HEK293 (cell line): ENCODE data around the gene STAG3.
A peak's percentile ranks its signal among the peaks of the same experiment; 100 is the strongest.

Experiments
- BCL11B ChIP-seq: fragments of 450-650 bp; formaldehyde crosslinking; IDR thresholded peaks from 2 replicates; pipeline ENCODE4 v1.5.1; 2016; ENCODE audit warnings: low read depth, missing biosample characterization, missing genetic modification characterization
- ELK4 ChIP-seq: IDR thresholded peaks from 2 replicates; pipeline ENCODE4 v1.6.1; 2011; ENCODE audit warnings: mild to moderate bottlenecking, low read depth, low read length, borderline replicate concordance
- GLIS2 ChIP-seq: fragments of 450-650 bp; formaldehyde crosslinking; IDR thresholded peaks from 2 replicates; pipeline ENCODE4 v1.5.1; 2016; ENCODE audit warnings: missing biosample characterization, missing genetic modification characterization
- HOXA7 ChIP-seq: sonication (generic); formaldehyde crosslinking; IDR thresholded peaks from 2 replicates; pipeline ENCODE4 v1.8.1; 2022; ENCODE audit warnings: missing genetic modification reagents, borderline replicate concordance
- MEIS1 ChIP-seq: sonication (generic); formaldehyde crosslinking; IDR thresholded peaks from 2 replicates; pipeline ENCODE4 v1.8.1; 2022; ENCODE audit warnings: missing genetic modification reagents, mild to moderate bottlenecking, borderline replicate concordance
- OSR2 ChIP-seq: fragments of 450-650 bp; formaldehyde crosslinking; IDR thresholded peaks from 2 replicates; pipeline ENCODE4 v1.5.1; 2016; ENCODE audit warnings: missing biosample characterization, missing genetic modification characterization
- SCRT1 ChIP-seq: fragments of 450-650 bp; formaldehyde crosslinking; IDR thresholded peaks from 2 replicates; pipeline ENCODE4 v1.5.1; 2016; ENCODE audit warnings: missing biosample characterization, missing genetic modification characterization, borderline replicate concordance
- SCRT2 ChIP-seq: fragments of 450-650 bp; formaldehyde crosslinking; IDR thresholded peaks from 2 replicates; pipeline ENCODE4 v1.5.1; 2016; ENCODE audit warnings: missing biosample characterization, missing genetic modification characterization
- SETDB1 ChIP-seq: IDR thresholded peaks from one replicate; pipeline ENCODE4 v1.6.1; 2017; ENCODE audit warnings: mild to moderate bottlenecking, low read length, moderate library complexity, mixed read lengths; ENCODE audit not compliant: insufficient read length
- ZBTB10 ChIP-seq: fragments of 450-650 bp; formaldehyde crosslinking; IDR thresholded peaks from 2 replicates; pipeline ENCODE4 v1.5.1; 2016; ENCODE audit warnings: missing biosample characterization, missing genetic modification characterization
- ZEB2 ChIP-seq: fragments of 450-650 bp; formaldehyde crosslinking; IDR thresholded peaks from 2 replicates; pipeline ENCODE4 v1.5.1; 2016; ENCODE audit warnings: missing biosample characterization, missing genetic modification characterization
- ZNF10 ChIP-seq: fragments of 450-650 bp; formaldehyde crosslinking; IDR thresholded peaks from 2 replicates; pipeline ENCODE4 v1.5.1; 2017; ENCODE audit warnings: missing biosample characterization, missing genetic modification characterization
- ZNF184 ChIP-seq: fragments of 450-650 bp; IDR thresholded peaks from 2 replicates; pipeline ENCODE4 v1.5.1; 2018; ENCODE audit warnings: missing biosample characterization, mild to moderate bottlenecking, missing genetic modification characterization
- ZNF24 ChIP-seq: fragments of 450-650 bp; formaldehyde crosslinking; IDR thresholded peaks from 2 replicates; pipeline ENCODE4 v1.5.1; 2016; ENCODE audit warnings: missing biosample characterization, missing genetic modification characterization
- ZNF391 ChIP-seq: fragments of 450-650 bp; formaldehyde crosslinking; IDR thresholded peaks from 2 replicates; pipeline ENCODE4 v1.5.1; 2016; ENCODE audit warnings: low read depth, missing biosample characterization, missing genetic modification characterization, borderline replicate concordance
- ZNF394 ChIP-seq: fragments of 450-650 bp; formaldehyde crosslinking; IDR thresholded peaks from 2 replicates; pipeline ENCODE4 v1.5.1; 2016; ENCODE audit warnings: missing biosample characterization, missing genetic modification characterization, mild to moderate bottlenecking, moderate library complexity, borderline replicate concordance
- ZNF600 ChIP-seq: fragments of 450-650 bp; formaldehyde crosslinking; IDR thresholded peaks from 2 replicates; pipeline ENCODE4 v1.5.1; 2016; ENCODE audit warnings: missing biosample characterization, missing genetic modification characterization
- ZNF621 ChIP-seq: fragments of 450-650 bp; formaldehyde crosslinking; IDR thresholded peaks from 2 replicates; pipeline ENCODE4 v1.5.1; 2017; ENCODE audit warnings: missing biosample characterization, missing genetic modification characterization
- ZNF843 ChIP-seq: fragments of 450-650 bp; formaldehyde crosslinking; IDR thresholded peaks from 2 replicates; pipeline ENCODE4 v1.5.1; 2016; ENCODE audit warnings: missing biosample characterization, missing genetic modification characterization
- ZSCAN16 ChIP-seq: fragments of 450-650 bp; formaldehyde crosslinking; IDR thresholded peaks from 2 replicates; pipeline ENCODE4 v1.5.1; 2016; ENCODE audit warnings: missing biosample characterization, missing genetic modification characterization
- TF ChIP-seq, protein P1 (sequence below): fragments of 450-650 bp; formaldehyde crosslinking; IDR thresholded peaks from 2 replicates; pipeline ENCODE4 v1.5.1; 2016; ENCODE audit warnings: missing biosample characterization, missing genetic modification characterization
- TF ChIP-seq, protein P2 (sequence below): fragments of 450-650 bp; formaldehyde crosslinking; IDR thresholded peaks from 2 replicates; pipeline ENCODE4 v1.5.1; 2016; ENCODE audit warnings: missing biosample characterization, missing genetic modification characterization
- TF ChIP-seq, protein P3 (sequence below): fragments of 450-650 bp; formaldehyde crosslinking; IDR thresholded peaks from 2 replicates; pipeline ENCODE4 v1.5.1; 2016; ENCODE audit warnings: missing biosample characterization, missing genetic modification characterization
- TF ChIP-seq, protein P4 (sequence below): fragments of 450-650 bp; formaldehyde crosslinking; conservative IDR thresholded peaks from 2 replicates; pipeline ENCODE4 v1.5.1; 2016; ENCODE audit warnings: low read depth, missing biosample characterization, missing genetic modification characterization
- TF ChIP-seq, protein P5 (sequence below): fragments of 450-650 bp; formaldehyde crosslinking; IDR thresholded peaks from 2 replicates; pipeline ENCODE4 v1.5.1; 2016; ENCODE audit warnings: missing biosample characterization, missing genetic modification characterization

Gene STAG3

GRCh38 chr7:100247152-100247757, 69.5 kb downstream of the STAG3 start (continued):
- TF ChIP-seq, protein P1, sequence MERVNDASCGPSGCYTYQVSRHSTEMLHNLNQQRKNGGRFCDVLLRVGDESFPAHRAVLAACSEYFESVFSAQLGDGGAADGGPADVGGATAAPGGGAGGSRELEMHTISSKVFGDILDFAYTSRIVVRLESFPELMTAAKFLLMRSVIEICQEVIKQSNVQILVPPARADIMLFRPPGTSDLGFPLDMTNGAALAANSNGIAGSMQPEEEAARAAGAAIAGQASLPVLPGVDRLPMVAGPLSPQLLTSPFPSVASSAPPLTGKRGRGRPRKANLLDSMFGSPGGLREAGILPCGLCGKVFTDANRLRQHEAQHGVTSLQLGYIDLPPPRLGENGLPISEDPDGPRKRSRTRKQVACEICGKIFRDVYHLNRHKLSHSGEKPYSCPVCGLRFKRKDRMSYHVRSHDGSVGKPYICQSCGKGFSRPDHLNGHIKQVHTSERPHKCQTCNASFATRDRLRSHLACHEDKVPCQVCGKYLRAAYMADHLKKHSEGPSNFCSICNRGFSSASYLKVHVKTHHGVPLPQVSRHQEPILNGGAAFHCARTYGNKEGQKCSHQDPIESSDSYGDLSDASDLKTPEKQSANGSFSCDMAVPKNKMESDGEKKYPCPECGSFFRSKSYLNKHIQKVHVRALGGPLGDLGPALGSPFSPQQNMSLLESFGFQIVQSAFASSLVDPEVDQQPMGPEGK: peak; percentile 90
- no peak for TF ChIP-seq SETDB1
- TF ChIP-seq GLIS2 (tag by site-specific recombination): peak; percentile 97
- TF ChIP-seq ZBTB10 (tag by site-specific recombination): 0 out of 2 replicates have a peak, but pooled peaks have one; percentile 31
- TF ChIP-seq ELK4: no peak
- TF ChIP-seq, protein P2, sequence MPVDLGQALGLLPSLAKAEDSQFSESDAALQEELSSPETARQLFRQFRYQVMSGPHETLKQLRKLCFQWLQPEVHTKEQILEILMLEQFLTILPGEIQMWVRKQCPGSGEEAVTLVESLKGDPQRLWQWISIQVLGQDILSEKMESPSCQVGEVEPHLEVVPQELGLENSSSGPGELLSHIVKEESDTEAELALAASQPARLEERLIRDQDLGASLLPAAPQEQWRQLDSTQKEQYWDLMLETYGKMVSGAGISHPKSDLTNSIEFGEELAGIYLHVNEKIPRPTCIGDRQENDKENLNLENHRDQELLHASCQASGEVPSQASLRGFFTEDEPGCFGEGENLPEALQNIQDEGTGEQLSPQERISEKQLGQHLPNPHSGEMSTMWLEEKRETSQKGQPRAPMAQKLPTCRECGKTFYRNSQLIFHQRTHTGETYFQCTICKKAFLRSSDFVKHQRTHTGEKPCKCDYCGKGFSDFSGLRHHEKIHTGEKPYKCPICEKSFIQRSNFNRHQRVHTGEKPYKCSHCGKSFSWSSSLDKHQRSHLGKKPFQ (tag by site-specific recombination): peak; percentile 42; the same call in 1 of the 2 replicates
- no peak for TF ChIP-seq MEIS1 (CRISPR knock-in tag)
- TF ChIP-seq HOXA7 (CRISPR knock-in tag): no peak
- TF ChIP-seq, protein P3, sequence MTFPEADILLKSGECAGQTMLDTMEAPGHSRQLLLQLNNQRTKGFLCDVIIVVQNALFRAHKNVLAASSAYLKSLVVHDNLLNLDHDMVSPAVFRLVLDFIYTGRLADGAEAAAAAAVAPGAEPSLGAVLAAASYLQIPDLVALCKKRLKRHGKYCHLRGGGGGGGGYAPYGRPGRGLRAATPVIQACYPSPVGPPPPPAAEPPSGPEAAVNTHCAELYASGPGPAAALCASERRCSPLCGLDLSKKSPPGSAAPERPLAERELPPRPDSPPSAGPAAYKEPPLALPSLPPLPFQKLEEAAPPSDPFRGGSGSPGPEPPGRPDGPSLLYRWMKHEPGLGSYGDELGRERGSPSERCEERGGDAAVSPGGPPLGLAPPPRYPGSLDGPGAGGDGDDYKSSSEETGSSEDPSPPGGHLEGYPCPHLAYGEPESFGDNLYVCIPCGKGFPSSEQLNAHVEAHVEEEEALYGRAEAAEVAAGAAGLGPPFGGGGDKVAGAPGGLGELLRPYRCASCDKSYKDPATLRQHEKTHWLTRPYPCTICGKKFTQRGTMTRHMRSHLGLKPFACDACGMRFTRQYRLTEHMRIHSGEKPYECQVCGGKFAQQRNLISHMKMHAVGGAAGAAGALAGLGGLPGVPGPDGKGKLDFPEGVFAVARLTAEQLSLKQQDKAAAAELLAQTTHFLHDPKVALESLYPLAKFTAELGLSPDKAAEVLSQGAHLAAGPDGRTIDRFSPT (tag by site-specific recombination): peak; percentile 97
- TF ChIP-seq BCL11B: no peak
- peak; percentile 97 for TF ChIP-seq ZEB2 (tag by site-specific recombination)
- TF ChIP-seq, protein P4, sequence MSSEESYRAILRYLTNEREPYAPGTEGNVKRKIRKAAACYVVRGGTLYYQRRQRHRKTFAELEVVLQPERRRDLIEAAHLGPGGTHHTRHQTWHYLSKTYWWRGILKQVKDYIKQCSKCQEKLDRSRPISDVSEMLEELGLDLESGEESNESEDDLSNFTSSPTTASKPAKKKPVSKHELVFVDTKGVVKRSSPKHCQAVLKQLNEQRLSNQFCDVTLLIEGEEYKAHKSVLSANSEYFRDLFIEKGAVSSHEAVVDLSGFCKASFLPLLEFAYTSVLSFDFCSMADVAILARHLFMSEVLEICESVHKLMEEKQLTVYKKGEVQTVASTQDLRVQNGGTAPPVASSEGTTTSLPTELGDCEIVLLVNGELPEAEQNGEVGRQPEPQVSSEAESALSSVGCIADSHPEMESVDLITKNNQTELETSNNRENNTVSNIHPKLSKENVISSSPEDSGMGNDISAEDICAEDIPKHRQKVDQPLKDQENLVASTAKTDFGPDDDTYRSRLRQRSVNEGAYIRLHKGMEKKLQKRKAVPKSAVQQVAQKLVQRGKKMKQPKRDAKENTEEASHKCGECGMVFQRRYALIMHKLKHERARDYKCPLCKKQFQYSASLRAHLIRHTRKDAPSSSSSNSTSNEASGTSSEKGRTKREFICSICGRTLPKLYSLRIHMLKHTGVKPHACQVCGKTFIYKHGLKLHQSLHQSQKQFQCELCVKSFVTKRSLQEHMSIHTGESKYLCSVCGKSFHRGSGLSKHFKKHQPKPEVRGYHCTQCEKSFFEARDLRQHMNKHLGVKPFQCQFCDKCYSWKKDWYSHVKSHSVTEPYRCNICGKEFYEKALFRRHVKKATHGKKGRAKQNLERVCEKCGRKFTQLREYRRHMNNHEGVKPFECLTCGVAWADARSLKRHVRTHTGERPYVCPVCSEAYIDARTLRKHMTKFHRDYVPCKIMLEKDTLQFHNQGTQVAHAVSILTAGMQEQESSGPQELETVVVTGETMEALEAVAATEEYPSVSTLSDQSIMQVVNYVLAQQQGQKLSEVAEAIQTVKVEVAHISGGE: no peak
- peak; percentile 92 for TF ChIP-seq OSR2 (tag by site-specific recombination)
- TF ChIP-seq ZSCAN16 (tag by site-specific recombination): no peak
- TF ChIP-seq ZNF184: peak; percentile 77; the same call in 1 of the 2 replicates
- TF ChIP-seq ZNF600 (tag by site-specific recombination): peak; percentile 96
- peak; percentile 81 for TF ChIP-seq SCRT1 (tag by site-specific recombination)
- no peak for TF ChIP-seq ZNF621 (tag by site-specific recombination)
- TF ChIP-seq, protein P5, sequence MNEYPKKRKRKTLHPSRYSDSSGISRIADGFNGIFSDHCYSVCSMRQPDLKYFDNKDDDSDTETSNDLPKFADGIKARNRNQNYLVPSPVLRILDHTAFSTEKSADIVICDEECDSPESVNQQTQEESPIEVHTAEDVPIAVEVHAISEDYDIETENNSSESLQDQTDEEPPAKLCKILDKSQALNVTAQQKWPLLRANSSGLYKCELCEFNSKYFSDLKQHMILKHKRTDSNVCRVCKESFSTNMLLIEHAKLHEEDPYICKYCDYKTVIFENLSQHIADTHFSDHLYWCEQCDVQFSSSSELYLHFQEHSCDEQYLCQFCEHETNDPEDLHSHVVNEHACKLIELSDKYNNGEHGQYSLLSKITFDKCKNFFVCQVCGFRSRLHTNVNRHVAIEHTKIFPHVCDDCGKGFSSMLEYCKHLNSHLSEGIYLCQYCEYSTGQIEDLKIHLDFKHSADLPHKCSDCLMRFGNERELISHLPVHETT: peak; percentile 71; the same call in 1 of the 2 replicates
- 0 out of 2 replicates have a peak, but pooled peaks have one; percentile 24 for TF ChIP-seq ZNF391 (tag by site-specific recombination)
- TF ChIP-seq ZNF843 (tag by site-specific recombination): peak; percentile 86
- peak; percentile 75; the same call in 1 of the 2 replicates for TF ChIP-seq ZNF24 (tag by site-specific recombination)
- peak; percentile 89 for TF ChIP-seq SCRT2 (tag by site-specific recombination)
- peak; percentile 63; the same call in 1 of the 2 replicates for TF ChIP-seq ZNF10 (tag by site-specific recombination)
- TF ChIP-seq ZNF394: peak; percentile 45
